ENCODE data around the gene ZNF490. TPM values are rescaled to one million over a fixed set of nuclear protein-coding genes. Genes with fewer than 3 reads are reported as not detected.
"Not testable (repeated sequence)": the region's sequence is repeated elsewhere in the genome, so short reads cannot be mapped to it uniquely, and the experiment has no call there.

The ZNF490 gene
- polyA plus RNA-seq (2013, experiment 1 of 2; ENCODE audit: insufficient read length), result 1.3 TPM
- 1.8 TPM for polyA plus RNA-seq (2013, experiment 2 of 2; ENCODE audit: insufficient read length)

DNA sequence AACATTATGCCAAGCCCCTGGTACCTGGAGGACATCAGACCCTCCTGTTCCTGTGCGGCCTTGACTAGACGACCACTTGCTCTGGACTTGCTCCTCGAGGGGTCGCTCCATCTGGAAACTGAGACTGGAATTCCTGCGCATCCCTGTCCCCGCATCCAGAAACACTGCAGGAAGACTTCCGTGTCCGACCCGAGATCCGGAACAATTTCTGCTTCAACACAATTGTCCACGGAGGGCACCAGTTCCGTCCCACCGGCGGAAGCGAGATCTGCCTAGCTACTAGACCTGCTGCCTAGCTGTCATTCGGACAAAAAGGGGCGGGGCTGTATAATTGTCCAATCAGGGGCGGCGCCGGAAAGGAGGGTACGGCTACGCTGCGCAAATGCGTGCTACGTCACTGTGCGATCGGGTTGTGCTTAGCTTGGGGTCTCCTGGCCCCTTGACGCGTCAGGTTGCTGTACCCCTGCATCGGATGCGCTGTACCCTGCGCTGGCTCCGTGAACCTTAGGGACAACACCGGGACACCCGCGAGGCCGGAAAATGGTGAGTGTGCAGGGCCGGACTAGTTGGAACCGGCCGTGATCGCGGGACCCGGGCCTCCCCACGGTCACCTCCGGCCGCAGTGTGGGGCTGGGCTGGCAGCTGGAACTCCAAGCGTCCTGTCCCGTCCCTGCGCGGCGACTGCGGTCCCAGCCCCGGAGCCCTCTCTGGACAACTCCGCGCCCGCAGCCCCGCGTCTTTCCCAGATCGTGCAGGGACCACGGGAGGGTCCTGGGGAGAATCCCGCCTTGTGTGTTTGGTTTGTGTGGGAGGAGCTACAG is at the start of gene ZNF490, which contains the start of gene ZNF791:
TSS of gene ZNF490 (minus strand) at position 274 of the 821 bp plus-strand sequence. CDS start at position 141, 133 bp downstream.
TSS of gene ZNF791 (plus strand) at position 381 of the 821 bp plus-strand sequence. CDS start at position 541, 160 bp downstream.
- DNase-seq, result peak; percentile 98

DNA sequence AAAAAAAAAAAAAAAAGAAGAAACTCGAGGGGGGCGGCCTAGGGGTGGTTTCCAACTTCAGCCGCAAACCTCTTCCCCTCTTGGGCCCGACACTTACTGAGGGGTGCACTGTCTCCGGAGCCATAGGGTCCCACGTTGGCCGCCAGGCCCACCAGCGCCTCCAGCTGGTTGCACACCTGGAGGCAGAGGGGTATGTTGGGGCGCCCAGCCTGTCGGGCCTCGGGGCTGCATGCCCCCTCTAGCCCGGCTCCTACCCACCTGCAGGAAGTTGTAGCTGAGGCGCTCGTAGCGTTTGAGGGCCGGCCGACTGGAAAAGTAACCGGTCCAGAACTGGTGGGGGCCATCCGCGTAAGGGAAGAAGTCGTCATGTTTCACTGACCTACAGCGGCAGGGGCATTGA is 47.4 kb upstream of the ZNF490 start:
- no peak for DNase-seq

DNA sequence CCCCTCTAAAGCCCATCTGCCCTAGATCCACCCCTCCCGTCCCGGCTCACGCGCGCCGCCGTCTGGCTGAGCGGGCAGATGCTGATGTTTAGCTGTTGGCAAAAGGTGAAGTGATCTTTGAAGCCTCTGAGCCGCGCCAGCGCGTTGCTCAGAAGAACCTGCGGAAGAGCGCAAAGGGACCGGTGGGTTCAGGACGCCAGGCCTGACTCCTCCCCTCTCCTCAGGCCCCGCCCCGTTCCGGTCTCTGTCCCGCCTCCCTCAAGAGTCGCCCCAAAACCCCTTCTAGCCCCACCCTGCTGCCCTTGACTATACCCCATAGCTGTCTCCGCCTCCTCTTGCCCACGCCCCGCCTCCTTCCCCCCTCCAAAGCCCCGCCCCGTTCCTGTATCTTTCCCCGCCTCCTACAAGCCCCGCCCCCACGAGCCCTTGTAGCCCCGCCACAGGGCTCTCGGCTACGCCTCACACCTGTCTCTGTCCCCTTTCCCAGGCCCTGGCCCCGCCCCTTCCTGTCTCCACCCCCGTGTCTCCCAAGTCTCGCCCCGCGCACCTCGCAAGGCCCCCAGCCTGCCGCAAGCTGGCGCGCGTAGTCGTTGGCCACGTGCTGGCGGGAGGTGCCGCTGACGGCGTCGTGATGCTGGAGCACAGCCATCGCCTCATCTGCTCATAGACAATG is 46.4 kb upstream of the ZNF490 start:
- no peak for DNase-seq

DNA sequence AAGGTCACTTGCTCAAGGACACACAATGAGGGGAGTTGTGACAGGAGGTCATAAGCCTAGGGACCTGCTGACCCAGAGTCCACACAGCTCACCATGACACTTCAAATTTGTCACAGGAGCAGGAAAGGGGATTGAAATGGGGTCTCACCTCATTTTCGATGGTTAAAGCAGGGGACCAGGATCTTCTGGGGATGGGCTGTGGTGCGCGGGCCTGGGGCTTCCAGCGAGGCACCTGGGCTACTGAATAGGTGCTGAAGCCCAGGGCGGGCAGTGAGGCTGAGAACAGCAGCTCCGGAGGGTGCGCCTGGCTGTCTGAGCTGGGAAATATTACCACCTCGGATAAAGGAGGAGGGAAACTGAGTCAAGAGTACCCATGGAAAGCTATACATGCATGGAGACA is 44.9 kb upstream of the ZNF490 start:
- DNase-seq, result no peak

DNA sequence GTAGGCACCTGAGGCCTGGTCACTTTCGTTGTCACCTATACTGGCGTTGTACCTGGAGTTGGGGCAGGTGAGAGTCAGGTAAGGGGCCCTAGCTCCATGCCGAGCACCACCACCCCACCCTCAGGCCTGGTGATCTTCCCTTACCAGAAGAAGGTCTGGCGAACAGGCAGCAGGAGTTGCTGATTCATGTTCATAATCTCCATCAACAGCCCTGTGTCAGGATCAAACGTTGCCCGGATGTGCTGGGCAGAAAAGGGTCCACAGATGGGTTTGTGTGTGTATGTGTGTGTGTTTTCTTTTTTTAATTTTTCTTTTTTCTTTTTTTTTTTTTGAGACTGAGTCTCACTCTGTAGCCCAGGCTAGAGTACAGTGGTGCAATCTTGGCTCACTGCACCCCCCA is 41.6 kb upstream of the ZNF490 start:
- no peak for DNase-seq

DNA sequence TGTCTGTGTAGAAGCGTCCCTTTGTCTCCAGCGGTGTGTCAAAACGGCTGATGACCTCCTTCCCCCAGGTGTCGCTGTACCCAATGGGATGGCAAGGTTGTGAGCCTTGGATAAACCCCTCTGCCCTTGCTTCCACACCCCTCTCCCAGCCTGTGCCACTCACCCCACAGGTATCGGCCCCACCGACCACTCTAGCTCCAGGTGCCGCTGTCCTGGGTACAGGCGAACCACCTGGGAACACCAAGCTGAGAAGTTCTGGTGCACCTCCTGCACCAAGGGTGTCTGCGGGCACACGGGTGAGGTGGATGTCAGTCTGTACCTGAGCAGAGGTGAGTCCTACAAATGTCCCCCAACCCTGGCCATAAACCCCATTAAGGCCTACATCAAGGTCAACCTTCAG is 39.3 kb upstream of the ZNF490 start:
- no peak for DNase-seq

DNA sequence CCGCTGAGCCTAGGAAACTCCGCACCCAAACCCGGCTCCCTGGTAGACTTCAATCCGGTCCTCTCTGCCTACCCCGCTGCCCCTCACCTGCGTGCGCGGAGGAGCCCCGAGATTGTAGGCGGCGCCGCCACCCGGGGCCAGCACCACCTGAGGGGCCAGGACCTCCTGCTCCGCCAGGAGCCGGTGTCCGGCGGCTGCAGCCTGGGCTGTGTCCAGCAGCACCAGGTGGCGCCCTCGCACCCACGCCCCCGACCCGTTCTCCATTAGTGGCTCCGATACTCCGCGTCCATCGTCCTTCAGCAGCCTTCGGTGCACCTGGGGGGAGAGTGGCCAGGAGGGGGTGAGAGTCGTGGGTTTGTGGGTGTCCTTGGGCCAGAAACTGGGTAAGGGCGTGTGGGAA is 37.5 kb upstream of the ZNF490 start:
- no peak for DNase-seq

DNA sequence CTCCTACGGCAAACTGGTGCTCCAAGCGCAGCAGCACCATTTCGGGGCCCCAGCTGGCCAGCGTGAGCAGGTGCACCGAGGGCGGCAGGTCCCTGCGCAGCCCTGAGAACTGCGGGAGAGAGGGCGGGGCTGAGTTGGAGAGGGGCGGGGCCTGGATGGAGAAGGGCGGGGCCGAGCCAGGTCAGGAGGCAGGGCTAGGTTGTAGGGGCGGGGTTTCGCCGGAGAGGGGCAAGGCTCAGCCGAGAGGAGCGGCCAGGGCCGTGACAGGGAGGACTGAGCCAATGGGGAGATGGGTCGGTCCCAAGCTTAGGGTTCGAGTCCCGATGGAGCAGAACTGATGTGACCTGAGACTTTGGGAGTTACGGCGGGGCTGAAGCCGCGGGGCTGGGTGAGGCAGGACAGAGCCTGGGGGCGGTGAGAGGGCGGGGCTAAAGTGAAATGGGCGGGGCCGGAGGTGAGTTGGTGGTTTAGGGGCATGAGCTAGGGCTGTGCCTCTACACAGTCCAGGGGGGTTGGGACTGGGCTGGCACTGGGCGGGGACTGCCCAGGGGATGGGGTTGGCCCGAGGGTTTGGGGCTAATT is 37.0 kb upstream of the ZNF490 start:
- peak; percentile 26 for DNase-seq

DNA sequence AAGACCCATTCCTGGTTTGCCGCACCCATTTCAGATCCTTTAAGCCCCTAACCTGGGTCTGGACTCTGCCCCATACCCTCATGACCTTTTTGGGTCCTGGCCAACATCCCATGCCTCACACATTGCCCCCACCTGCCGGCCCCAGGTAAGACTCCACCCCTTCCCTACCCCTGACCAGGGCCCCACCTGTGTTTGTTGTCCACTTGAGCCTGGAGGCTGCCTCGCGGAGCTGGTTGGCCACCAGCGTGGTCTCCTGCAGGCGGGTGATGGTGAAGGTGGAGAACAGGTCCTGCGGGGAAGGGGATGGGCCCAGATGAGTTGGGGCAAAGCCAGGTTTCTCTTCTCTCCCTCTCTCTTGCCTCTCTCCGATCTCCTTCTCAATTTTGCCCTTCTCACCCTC is 36.4 kb upstream of the ZNF490 start:
- DNase-seq, result no peak

DNA sequence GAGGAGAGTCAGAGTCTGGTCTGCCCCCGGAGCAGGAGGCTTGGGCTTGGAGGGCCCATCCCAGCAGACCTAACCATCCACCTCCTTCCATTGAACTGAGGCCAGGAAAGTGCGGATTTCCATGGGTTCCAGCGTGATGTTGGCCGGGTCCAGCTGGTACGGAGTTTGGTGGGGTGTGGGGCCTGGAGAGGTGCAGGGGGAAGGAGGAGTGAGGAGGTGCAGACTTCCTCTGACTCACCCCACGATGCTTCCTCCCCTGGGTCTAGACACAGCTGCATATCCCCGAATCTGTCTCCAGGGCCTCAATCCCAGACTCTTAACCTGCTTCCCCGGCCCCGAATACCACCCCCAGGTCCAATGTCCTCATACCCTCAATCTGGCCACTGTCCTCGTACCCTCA is 35.9 kb upstream of the ZNF490 start:
- no peak for DNase-seq

DNA sequence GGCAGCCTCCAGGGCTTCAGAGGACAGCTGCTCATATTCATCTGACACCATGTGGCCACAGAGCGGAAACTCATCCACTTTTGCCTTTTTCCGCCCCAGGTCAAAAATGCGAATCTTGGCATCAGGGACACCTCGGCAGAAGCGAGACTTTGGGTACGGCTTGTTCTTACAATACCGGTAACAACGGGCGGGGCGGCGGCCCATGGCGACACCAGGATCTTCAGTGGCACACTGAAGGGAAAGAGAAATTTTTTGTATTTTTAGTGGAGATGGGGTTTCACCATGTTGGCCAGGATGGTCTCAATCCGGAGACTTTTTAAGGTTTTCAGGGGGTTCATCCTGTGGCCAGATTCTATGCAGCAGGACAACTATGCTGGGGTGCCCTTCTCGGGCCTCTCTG is 33.1 kb upstream of the ZNF490 start:
- DNase-seq, result not testable (repeated sequence)

DNA sequence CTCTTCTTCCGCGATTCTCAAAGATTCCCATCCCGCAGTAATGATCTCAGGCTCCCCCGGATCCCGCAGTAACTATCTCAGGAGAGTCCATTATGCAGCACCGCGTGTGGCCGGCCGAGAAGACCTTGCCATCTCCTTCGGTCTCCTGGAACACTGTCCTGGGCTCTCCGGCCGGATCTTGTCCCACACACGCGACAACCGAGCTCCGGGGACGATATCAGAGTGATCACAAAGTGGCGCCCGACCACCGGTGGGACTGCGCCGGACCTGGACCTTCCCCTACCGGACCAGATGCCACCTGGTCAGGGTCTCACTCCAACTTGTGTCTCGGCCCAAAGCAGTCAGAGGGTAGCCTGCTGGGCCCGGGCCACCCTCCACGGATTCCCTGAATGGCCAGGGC is 31.9 kb upstream of the ZNF490 start:
- no peak for DNase-seq

DNA sequence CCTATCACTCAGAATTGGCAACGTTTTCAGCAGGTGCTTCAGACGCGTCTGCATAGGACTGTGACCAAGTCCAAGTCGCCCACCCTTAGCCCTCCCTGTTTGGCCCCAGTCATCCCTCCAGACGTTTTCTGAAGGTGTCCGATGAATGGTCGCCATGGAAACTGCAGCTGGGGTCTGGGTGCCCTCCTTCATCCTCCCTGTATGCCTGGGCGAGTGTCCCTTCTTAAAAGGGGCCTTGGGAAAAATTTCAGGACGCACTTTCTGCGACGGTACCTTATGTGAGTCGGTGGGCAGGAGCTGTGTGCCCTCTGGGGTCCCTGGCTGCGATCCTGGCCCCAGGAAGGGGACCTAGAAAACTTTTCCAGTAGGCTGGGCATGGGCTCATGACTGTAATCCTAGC is 30.8 kb upstream of the ZNF490 start:
- no peak for DNase-seq

DNA sequence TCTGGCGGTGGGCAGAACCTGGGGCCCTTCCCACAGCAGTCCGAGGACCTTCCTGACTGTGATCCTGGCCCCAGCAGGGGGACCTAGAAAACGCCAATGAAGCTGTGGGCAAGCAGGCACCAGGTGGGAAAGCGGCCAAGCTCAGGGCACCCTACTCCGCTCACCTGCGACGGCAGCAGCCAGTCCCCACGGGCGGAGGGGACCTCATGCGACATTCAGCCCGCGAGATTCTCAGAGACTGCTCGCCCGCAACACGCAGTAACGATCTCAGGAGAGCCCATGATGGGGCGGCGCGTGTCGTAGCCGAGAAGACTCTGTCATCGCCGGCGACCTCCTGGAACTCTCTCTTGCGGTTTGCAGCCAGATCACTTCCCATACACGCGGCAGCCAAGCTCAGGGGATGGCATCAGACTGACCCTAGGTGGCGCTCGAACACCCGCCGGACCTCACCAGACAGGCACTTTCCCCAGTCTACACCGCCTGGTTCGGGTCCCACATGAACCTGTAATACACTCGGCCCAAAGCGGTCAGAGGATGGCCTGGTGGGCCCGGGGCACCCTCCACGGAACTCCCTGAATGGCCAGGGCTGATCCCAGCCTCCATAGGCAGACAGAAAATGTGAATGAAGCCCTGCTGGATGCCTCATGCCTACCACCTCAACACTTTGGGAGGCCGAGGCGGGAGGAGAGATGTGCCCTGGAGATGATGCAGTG is 29.4 kb upstream of the ZNF490 start:
- peak; percentile 86 for DNase-seq

DNA sequence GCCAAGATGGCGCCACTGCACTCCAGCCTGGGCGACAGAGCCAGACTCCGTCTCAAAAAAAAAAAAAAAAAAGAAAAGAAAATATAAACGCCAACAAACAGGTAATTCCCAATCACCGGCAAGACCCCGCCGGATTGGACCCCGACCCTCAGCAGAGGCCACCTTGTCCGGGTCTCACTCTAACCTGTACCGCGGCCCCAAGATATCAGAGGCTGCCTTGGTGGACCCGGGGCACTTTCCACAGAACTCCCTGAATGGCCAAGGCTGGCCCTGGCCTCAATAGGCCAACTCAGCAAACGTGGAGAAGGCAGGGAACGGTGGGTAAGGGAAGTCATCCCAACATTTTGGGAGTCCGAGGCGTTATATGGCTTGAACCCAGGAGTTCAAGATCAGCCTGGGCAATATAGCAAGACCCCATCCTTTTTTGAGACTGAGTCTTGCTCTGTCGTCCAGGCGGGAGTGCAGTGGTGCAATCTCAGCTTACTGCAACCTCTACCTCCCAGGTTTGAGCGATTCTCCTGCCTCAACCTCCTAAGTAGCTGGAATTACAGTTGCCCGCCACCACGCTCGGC is 28.1 kb upstream of the ZNF490 start:
- DNase-seq, result no peak

DNA sequence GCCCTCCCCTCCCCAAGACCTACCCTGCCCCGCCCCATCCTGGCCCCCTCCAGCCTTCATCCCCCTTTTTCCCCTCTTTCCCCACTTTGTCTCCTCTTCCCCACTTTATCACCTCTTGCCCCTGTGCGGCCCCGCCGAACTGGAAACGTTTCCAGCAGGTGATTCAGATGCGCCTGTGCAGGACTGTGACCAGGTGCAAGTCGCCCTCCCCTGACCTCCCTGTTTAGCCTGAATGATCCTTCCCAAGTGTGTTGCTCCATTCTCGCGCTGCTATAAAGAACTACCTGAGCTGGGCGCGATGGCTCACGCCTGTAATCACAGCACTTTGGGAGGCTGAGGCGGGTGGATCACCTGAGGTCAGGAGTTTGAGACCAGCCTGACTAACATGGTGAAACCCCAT is 26.0 kb upstream of the ZNF490 start:
- DNase-seq, result no peak

DNA sequence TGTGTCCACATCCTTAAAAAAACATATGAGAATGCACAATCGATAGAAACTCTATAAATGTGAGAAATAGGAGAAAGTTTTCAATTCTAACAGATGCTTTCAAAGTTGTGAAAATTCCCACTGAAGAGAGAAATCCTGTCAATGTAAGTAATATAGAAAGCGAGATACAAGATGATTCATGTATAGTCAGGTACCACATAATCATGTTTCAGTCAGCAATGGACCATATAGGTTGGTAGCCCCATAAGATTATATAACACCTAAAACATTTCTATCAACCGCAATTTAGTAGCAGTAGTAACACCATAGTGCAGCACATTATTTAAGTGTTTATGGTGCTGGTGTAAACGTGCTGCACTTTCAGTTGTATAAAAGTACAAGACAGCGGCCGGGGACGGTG is 18.6 kb upstream of the ZNF490 start:
- no peak for DNase-seq

DNA sequence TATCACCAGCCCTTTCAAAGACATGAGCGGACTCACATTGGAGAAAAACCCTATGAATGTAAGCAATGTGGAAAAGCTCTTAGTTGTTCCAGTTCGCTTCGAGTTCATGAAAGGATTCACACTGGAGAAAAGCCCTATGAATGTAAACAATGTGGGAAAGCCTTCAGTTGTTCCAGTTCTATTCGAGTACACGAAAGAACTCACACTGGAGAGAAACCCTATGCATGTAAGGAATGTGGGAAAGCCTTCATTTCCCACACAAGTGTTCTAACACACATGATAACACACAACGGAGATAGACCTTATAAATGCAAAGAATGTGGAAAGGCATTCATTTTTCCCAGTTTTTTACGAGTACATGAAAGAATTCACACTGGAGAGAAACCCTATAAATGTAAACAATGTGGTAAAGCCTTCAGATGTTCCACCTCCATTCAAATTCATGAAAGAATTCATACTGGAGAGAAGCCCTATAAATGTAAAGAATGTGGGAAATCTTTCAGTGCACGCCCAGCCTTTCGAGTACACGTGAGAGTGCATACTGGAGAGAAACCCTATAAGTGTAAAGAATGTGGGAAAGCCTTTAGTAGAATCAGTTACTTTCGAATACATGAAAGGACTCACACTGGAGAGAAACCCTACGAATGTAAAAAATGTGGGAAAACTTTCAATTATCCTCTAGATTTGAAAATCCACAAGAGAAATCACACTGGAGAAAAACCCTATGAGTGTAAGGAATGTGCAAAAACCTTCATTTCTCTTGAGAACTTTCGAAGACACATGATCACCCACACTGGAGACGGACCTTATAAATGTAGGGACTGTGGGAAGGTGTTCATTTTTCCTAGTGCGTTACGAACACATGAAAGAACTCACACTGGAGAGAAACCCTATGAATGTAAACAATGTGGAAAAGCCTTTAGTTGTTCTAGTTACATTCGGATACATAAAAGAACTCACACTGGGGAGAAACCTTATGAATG is 17.7 kb upstream of the ZNF490 start:
- DNase-seq, result peak; percentile 9

DNA sequence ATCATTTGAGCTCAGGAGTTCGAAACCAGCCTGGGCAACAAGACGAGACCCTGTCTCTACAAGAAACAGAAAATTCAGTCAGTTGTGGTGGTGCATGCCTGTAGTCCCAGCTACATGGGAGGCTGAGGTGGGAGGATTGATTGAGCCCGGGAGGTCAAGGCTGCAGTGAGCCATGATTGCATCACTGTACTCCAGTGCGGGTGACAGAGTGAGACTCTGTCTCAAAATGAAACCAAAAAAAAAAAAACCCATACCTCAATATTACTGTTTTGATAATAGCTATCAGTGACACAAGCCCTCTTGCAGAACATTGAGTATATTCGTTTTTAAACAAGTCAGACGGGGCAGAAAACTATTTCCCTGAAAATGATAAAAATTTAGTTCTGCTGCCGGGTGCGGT is 16.3 kb upstream of the ZNF490 start:
- DNase-seq, result no peak

DNA sequence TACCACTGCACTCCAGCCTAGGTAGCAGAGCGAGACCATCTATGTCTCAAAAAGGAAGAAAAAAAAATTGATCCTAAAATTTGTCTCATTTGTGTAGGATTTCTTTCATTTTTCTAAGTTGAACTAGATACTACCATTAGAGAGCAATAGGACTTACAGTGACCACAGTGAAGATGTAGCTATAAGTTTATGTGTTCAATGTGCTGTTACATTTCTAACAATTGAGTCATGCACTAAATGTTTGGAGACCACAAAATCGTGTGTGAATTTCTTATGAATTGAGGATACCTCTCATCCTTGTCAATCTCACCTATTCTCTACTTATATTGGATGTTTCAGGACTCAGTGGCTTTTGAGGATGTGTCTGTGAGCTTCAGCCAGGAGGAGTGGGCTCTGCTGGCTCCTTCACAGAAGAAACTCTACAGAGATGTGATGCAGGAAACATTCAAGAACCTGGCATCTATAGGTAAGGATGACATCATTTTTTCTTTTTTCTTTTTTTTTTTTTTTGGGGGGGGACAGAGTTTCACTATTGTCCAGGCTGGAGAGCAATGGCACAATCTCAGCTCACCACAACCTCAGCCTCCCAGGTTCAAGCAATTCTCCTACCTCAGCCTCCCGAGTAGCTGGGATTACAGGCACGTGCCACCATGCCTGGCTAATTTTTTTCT is 12.9 kb upstream of the ZNF490 start:
- DNase-seq, result peak; percentile 13
